IPS DF 6.9 (cell line): ENCODE measurements around the gene THEM5.
"Not testable (repeated sequence)": the region's sequence is repeated elsewhere in the genome, so short reads cannot be mapped to it uniquely, and the experiment has no call there.

Experiments
- DNase-seq: peaks from one replicate; pipeline ENCODE4 v3.0.0-alpha.2; 2013; ENCODE audit warnings: low read depth, low spot score
- H3K27ac ChIP-seq: one replicate; pipeline ENCODE4 v1.5.1; 2013; ENCODE audit warnings: low read length, control low read depth
- H3K27me3 ChIP-seq: 2 replicates; pipeline ENCODE4 v1.6.1; 2013; ENCODE audit warnings: mild to moderate bottlenecking, low read length; ENCODE audit not compliant: control insufficient read depth, insufficient read depth
- H3K36me3 ChIP-seq: 2 replicates; pipeline ENCODE4 v1.6.1; 2013; ENCODE audit warnings: low read length; ENCODE audit not compliant: control insufficient read depth, insufficient read depth
- H3K4me1 ChIP-seq: 2 replicates; pipeline ENCODE4 v1.6.1; 2013; ENCODE audit warnings: low read length; ENCODE audit not compliant: control insufficient read depth, insufficient read depth
- H3K4me3 ChIP-seq: 2 replicates; pipeline ENCODE4 v1.5.1; 2013; ENCODE audit warnings: mild to moderate bottlenecking, low read length
- H3K9me3 ChIP-seq: 2 replicates; pipeline ENCODE4 v1.6.1; 2013; ENCODE audit warnings: low read length, inconsistent platforms; ENCODE audit not compliant: control insufficient read depth, insufficient read depth
- WGBS: extraction: QIAGEN DNeasy Blood & Tissue Kit; methylation state at CpG from one replicate; pipeline ENCODE4 v1.1.7; 2013; ENCODE audit warnings: mixed read lengths, missing lambda C conversion rate; ENCODE audit not compliant: insufficient read length, insufficient coverage; 5-methylcytosine and 5-hydroxymethylcytosine counted together

The THEM5 gene, protein sequence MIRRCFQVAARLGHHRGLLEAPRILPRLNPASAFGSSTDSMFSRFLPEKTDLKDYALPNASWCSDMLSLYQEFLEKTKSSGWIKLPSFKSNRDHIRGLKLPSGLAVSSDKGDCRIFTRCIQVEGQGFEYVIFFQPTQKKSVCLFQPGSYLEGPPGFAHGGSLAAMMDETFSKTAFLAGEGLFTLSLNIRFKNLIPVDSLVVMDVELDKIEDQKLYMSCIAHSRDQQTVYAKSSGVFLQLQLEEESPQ

DNA sequence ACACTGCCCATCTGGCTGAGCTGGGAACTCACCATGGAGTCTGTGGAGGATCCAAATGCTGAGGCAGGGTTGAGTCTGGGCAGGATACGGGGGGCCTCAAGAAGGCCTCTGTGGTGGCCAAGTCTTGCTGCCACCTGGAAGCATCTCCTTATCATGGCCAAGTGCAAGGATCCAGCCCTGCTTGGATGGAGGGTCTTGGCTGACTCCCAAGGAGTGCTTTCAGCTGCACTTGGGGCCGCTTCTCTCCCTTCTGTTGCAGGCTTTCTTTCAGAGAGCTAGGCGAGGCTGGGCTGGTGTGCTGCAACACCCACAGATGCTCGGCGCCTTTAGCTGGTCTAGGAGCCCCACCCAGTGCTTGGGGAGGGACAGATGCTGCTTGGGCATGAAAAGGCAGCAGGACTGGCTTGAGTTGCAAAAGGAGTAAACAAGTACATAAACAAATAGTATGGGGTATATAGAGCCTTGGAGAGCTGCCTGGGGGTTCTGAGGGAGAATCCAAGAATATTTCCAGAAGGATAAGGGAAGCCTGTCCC lies at the start of gene THEM5:
TSS of gene THEM5 (minus strand) at position 302 of the 533 bp plus-strand sequence. CDS start at position 155, 147 bp downstream.
- no peak within 1 kb of the TSS for H3K4me3 ChIP-seq
- WGBS, result no CpG with 5 or more reads among the region's 5 CpGs
- H3K27ac ChIP-seq, result no peak within 1 kb of the TSS
- no peaks in the 10 kb centered on the region for H3K4me1 ChIP-seq
- H3K27me3 ChIP-seq, result peaks cover 7% of the 10 kb centered on the region; the same call in 1 of the 2 replicates
- no peaks in the 10 kb centered on the region for H3K36me3 ChIP-seq
- H3K9me3 ChIP-seq, result no peaks in the 10 kb centered on the region
- no peak for DNase-seq

DNA sequence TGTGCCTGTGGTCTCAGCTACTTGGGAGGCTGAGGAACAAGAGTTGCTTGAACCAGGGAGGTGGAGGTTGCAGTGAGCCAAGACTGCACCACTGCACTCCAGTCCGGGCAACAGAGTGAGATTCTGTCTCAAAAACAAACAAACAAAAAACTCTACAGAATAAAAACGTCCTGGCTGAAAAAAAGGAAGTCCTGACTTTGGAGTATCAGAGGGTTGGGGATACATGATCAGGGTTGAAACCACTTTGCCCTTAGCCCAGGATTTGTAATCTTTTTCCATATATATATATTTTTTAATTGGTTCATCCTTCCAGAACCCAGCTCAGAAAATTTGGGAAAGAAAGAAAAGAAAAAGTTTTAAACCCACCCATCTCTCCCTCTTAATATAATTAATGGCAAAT lies 49.3 kb upstream of the THEM5 start:
- DNase-seq, result no peak
- WGBS, result no CpG with 5 or more reads among the region's 2 CpGs
- Histone ChIP-seq H3K4me3 (no peak overlapping the region), H3K36me3 (peaks cover 3% of the 10 kb centered on the region), H3K4me1 (no peaks in the 10 kb centered on the region), H3K9me3 (no peaks in the 10 kb centered on the region), H3K27ac (no peak overlapping the region), H3K27me3 (no peaks in the 10 kb centered on the region)

DNA sequence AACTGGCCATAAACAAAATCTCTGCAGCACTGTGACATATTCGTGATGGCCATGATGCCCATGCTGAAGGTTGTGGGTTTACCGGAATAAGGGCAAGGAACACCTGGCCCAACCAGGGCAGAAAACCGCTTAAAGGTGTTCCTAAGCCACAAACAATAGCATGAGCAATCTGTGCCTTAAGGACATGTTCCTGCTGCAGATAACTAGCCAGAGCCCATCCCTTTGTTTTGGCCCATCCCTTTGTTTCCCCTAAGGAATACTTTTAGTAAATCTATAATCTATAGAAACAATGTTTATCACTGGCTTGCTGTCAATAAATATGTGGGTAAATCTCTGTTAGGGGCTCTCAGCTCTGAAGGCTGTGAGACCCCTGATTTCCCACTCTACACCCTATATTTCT lies 47.3 kb upstream of the THEM5 start:
- no CpG with 5 or more reads among the region's 3 CpGs for WGBS
- not testable (repeated sequence) for H3K9me3 ChIP-seq

DNA sequence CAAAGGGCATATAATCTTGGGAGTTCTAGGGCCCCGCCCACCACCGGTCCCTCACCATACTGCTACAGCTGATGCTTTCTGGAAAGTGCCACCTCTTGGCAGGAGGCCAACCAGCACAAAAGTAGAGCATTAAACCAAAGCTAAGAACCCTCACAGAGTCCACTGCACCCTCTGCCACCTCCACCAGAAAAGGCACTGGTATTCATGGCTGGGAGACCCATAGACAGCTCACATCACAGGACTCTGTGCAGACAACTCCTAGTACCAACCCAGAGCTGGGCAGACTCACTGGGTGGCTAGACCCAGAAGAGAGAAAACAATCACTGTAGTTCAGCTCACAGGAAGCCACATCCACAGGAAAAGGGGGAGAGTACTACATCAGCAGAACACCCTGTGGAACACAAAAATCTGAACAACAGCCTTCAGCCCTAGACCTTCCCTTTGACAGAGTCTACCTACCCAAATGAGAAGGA lies 45.0 kb upstream of the THEM5 start:
- Histone ChIP-seq H3K36me3 (no peaks in the 10 kb centered on the region), H3K9me3 (no peaks in the 10 kb centered on the region), H3K4me3 (no peak overlapping the region), H3K27ac (no peak overlapping the region), H3K27me3 (no peaks in the 10 kb centered on the region), H3K4me1 (no peaks in the 10 kb centered on the region)
- WGBS, result no CpG with 5 or more reads among the region's 2 CpGs
- DNase-seq, result no peak

More for the DNA sequence above, 47.3 kb upstream of the THEM5 start:
- not testable (repeated sequence) for DNase-seq, H3K27ac ChIP-seq, H3K36me3 ChIP-seq, H3K27me3 ChIP-seq, H3K4me1 ChIP-seq, H3K4me3 ChIP-seq

DNA sequence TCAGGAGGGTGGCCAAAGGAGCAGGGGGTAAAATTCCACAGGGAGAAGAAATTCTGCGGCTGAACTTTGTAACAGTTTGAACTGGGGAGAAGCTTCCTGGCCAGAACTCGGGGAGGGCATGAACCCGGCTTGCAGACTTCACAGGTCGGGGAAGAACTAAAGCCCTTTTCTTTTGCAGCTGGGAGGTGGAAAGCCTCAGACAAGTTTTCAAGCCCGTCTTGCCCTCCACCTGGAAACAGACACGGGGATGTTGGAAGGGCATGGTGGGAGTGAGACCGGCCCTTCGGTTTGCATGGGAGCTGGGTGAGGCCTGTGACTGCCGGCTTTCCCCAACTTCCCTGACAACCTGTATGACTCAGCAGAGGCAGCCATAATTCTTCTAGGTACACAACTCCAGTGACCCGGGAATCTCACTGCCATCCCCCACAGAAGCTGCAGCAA lies 44.5 kb upstream of the THEM5 start:
- H3K4me1 ChIP-seq, result no peaks in the 10 kb centered on the region
- H3K27ac ChIP-seq, result no peak overlapping the region
- H3K27me3 ChIP-seq, result no peaks in the 10 kb centered on the region
- no peaks in the 10 kb centered on the region for H3K36me3 ChIP-seq
- no peak for DNase-seq
- H3K4me3 ChIP-seq, result no peak overlapping the region
- H3K9me3 ChIP-seq, result no peaks in the 10 kb centered on the region
- WGBS, result no CpG with 5 or more reads among the region's 10 CpGs

DNA sequence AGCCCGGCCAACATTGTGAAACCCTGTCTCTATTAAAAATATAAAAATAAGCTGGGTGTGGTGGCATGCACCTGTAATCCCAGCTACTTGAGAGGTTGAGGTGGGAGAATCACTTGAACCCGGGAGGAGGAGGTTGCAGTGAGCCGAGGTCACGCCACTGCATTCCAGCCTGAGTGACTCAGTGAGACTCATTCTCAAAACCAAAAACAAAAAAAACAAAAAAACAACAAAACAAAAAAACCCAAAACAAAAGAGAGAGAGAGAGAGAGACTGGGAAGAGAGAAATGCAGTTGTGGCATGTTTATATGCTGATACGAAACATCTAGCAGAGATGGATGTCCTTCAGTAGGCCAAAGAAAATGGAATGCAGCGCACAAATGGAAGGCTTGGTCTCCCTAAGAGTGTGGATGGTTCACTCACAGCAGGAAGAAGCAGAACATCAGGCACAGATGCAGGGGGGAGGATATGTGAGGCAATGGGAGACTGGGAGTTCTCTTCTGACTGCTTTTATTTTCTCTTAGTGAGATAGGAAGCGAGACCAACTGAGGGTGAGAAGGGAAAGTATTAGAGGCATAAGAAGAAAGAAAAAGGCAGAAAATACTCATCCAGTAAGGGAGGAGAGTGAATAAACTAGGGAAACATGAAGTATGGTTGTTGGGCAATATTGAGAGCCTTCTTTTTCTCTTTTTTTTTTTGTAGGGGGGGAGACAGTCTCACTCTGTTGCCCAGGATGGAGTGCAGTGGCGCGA lies 39.8 kb upstream of the THEM5 start:
- Histone ChIP-seq H3K27ac (no peak overlapping the region), H3K9me3 (no peaks in the 10 kb centered on the region), H3K4me1 (no peaks in the 10 kb centered on the region), H3K36me3 (no peaks in the 10 kb centered on the region), H3K4me3 (no peak overlapping the region), H3K27me3 (no peaks in the 10 kb centered on the region)
- no CpG with 5 or more reads among the region's 9 CpGs for WGBS
- no peak for DNase-seq

DNA sequence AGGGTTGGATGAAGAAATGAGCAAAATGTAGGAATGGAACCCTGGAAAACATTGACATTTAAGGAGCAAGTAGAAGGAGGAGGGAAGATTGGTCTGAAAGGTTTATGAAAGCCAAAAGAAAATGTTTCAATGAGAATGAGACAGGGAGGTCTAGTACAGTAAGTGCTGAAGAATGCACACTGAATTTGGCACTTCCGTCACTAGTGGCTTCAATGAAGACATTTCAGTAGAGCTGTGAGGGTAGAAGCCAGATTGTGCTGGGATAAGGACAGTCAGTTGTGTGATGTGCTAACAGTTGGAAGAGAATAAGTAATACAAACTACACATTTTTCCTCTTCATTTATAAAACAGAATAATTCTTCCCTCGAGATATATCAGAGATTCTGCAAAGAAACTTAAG lies 38.7 kb upstream of the THEM5 start:
- no peak overlapping the region for H3K4me3 ChIP-seq

DNA sequence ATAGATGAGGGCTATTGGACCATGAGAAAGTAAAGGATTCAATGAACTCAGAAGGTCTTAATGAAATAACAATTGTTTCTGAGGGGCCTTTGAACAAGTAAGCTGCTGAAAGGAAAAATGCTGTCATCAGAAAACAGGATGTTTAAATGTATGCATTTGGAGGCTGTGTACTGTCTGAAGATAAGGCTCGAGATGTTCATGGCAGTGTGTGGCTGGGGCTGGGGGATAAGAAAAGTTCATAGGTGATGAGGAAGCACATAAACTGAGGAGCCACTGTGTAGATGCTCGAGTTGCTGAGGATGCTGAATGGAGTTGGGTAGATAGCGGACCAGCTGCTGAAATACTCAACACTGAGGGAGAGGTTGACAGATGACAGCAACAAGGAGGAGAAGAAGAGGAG lies 38.0 kb upstream of the THEM5 start:
- Histone ChIP-seq H3K9me3 (no peaks in the 10 kb centered on the region), H3K27me3 (no peaks in the 10 kb centered on the region), H3K4me1 (no peaks in the 10 kb centered on the region), H3K4me3 (no peak overlapping the region), H3K36me3 (no peaks in the 10 kb centered on the region), H3K27ac (no peak overlapping the region)
- WGBS, result no CpG with 5 or more reads among the region's 3 CpGs
- no peak for DNase-seq

More for the DNA sequence above, 38.7 kb upstream of the THEM5 start:
- WGBS, result no CpG with 5 or more reads among the region's 2 CpGs
- Histone ChIP-seq H3K9me3 (no peaks in the 10 kb centered on the region), H3K4me1 (no peaks in the 10 kb centered on the region), H3K27me3 (no peaks in the 10 kb centered on the region), H3K36me3 (no peaks in the 10 kb centered on the region), H3K27ac (no peak overlapping the region)
- no peak for DNase-seq

DNA sequence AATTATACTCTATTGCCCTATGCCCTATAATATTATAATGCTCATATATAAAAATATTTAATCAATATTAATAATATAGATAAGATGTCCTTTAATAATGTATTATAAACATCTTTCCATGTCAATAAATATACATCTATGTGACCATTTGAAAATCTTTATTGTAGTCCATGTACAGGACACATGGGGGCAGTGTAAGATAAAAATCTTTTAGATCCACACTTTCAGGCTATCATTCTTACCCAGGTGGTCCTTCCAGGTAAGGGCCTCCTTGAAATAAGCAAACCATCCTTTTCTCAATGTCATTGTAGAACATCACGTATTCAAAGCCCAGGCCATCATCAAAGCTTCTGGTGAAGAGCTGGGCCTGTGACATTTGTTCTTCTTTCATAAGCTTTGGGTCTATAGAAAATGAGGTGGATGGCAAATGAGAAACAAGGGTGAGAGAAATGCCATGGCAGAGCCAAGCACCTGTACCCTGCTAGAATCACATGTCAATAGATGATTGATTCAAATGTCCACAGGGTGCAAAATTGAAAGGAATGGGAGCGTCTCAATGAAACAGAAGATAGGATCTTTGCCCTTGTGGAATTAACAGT lies 35.6 kb upstream of the THEM5 start:
- Histone ChIP-seq H3K4me1 (no peaks in the 10 kb centered on the region), H3K9me3 (no peaks in the 10 kb centered on the region), H3K27me3 (no peaks in the 10 kb centered on the region), H3K27ac (no peak overlapping the region), H3K4me3 (no peak overlapping the region), H3K36me3 (no peaks in the 10 kb centered on the region)
- no CpG with 5 or more reads among the region's 2 CpGs for WGBS
- DNase-seq, result no peak

DNA sequence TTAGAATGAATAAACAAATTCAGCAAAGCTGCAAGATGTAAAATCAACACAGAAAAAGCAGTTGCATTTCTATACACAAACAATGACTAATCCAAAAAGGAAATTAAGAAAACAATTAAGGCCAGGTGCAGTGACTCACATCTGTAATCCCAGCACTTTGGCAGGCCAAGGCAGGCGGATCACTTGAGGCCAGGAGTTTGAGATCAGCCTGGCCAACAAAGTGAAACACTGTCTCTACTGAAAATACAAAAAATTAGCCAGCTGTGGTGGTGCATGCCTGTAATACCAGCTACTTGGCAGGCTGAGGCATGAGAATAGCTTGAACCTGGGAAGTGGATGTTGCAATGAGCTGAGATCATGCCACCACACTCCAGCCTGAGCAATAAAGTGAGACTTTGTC lies 33.5 kb upstream of the THEM5 start:
- Histone ChIP-seq H3K36me3 (no peaks in the 10 kb centered on the region), H3K9me3 (no peaks in the 10 kb centered on the region), H3K4me3 (no peak overlapping the region), H3K4me1 (no peaks in the 10 kb centered on the region), H3K27ac (no peak overlapping the region), H3K27me3 (no peaks in the 10 kb centered on the region)
- no CpG with 5 or more reads among the region's 1 CpG for WGBS
- no peak for DNase-seq
